ENCODE data around the gene TAS2R41.
"Not testable (repeated sequence)": the region's sequence is repeated elsewhere in the genome, so short reads cannot be mapped to it uniquely, and the experiment has no call there.

The TAS2R41 gene

DNA sequence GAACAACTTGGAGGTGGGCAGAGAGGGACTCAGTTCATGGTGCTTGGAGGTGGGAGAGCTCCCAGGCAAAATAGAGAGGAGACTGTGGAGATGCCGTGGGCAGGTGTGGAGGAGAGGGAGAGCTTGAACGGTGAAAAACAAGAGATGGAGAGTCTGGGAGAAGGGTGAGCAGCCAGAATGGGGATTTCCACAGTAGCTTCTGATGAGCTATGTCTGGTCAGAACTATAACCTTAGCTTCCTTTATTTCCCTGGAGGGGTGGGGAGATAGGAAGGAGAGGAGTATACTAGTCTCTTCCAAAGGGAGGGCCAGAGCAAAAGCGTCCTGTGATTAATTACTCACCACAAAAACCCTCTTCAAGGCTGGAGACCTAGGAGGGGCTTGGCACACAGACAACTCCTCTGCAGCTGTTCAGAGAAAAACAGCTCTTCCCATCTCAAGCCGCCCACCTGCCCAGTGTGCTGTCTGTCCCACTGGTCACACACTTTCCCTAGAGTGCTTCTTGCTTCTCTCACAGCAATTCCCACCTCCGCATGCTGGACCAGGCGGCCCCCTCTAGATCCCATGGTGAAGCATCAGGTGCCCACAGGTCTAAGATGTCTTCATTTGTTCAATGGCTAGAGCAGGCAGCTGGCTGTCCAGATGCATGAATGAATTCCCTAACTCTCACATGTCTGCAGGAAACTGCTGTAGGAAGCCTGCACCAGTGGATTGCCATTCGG is 41.9 kb downstream of the TAS2R41 start:
- Histone ChIP-seq H3K9me3 (ENCODE audit: severe bottlenecking) (no peaks in the 10 kb centered on the region), H3K4me3 (ENCODE audit: low read depth, low read length) (no peak overlapping the region), H3K36me3 (no peaks in the 10 kb centered on the region), H3K27me3 (ENCODE audit: insufficient read depth, low read depth, severe bottlenecking) (no peaks in the 10 kb centered on the region), H3K27ac (no peak overlapping the region)
- TF ChIP-seq, protein P1, sequence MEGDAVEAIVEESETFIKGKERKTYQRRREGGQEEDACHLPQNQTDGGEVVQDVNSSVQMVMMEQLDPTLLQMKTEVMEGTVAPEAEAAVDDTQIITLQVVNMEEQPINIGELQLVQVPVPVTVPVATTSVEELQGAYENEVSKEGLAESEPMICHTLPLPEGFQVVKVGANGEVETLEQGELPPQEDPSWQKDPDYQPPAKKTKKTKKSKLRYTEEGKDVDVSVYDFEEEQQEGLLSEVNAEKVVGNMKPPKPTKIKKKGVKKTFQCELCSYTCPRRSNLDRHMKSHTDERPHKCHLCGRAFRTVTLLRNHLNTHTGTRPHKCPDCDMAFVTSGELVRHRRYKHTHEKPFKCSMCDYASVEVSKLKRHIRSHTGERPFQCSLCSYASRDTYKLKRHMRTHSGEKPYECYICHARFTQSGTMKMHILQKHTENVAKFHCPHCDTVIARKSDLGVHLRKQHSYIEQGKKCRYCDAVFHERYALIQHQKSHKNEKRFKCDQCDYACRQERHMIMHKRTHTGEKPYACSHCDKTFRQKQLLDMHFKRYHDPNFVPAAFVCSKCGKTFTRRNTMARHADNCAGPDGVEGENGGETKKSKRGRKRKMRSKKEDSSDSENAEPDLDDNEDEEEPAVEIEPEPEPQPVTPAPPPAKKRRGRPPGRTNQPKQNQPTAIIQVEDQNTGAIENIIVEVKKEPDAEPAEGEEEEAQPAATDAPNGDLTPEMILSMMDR (IDR thresholded peaks at IDR 0.05; ENCODE audit: low read depth, low read length), result no peak
- no peak for DNase-seq

DNA sequence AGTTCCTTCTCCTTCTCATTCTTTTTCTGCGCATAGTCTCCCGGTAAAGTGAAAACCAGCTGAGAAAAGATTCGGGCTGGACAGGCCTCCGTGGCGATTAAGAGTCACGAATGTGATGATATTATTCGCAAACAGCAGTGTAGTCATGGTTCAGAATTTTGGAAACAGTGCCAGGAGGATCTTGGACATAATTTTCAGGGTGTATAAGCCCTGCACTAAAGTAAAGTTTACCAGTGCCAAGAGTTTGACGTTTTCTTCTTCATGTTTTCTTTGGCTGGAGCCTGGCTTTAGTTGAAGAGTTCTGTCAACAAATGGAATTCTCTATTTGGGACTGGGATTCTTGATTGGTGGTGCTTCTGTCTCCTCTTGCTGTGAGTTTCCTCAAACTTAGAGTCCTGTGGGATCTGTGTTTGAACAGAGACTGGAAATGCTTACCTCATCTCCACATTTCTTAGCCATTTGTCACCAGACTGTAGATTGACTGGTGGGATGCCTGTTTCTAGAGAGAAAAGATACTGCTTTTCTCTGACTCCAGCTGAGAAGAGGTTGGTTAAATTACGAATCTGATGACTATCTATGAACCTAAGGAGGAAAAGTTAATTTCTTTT is 44.7 kb downstream of the TAS2R41 start:
- H3K27ac ChIP-seq; H3K9me3 ChIP-seq (ENCODE audit: severe bottlenecking); H3K4me3 ChIP-seq (ENCODE audit: low read depth, low read length); DNase-seq; H3K27me3 ChIP-seq (ENCODE audit: insufficient read depth, low read depth, severe bottlenecking); H3K36me3 ChIP-seq: not testable (repeated sequence)

Measured in WERI-Rb-1 (cell line).